Activated CD4-positive, CD25-positive, alpha-beta regulatory T cell (primary cell): ENCODE measurements around the gene SEC31A.
A peak's percentile ranks its signal among the peaks of the same experiment; 100 is the strongest.
"Not testable (repeated sequence)": the region's sequence is repeated elsewhere in the genome, so short reads cannot be mapped to it uniquely, and the experiment has no call there.

Experiments used
- DNase-seq, 4 experiments: peaks; one replicate each; lab custom pipeline; 2025; lab: John Stamatoyannopoulos, UW

Gene SEC31A

DNA sequence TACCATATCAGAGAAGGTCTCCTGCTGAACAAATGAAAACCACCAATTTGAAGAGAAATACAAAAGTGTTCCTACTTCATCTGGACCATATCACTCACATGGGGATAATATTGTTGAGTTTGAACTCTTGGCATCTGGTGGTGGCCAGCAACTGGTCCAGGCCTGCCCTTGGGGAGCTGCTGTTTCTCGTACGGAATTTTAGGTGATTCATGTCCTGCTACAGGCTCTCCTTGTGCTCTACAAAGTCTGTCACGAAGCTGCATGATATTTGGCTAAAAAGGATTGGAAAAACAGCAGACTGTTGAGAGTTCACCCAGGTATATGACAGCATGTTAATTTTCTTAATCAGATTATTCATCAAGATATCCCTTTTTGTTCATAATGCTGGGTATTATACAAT is 42.2 kb downstream of the SEC31A start:
- DNase-seq, result no peak

DNA sequence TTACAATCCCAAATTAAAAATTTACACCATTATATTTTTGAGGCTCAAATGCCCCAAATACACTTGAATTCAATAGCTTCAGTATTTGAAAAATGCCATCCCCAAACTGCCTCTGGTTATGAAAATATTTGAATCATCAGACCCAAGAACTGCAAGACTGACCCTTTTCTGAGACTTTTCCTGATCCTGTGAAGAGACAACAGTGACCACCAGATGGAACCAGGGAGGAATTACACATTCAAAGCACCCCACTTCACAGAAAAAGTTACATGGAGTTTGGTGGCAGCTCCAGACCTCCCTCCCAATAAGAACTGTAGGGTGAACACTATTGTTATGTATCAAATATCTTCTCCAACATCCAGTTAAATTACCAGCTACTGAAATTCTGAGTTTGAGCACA is 48.4 kb downstream of the SEC31A start:
- DNase-seq, result no peak

DNA sequence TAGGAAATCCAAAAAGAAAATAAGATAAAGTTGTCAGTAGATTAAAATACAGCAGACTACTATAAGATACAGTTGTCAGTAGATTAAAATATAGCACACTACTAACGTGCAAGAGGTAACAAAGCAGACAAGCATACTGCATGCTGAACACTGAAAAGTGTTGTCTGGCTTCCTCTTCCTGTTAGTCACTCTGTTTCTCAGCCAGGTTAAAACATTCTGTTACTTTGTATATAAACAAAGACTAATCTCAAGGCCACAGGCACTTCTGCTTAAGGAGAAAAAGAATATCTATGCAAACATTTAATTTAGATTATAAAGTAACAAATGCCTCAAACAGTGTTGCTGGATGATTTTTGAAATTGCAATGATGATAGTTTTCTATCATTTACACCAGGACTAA is 51.3 kb downstream of the SEC31A start:
- no peak for DNase-seq

GRCh38 chr4:82833696-82834313 is 57.1 kb downstream of the SEC31A start:
- no peak for DNase-seq

GRCh38 chr4:82833060-82833459 is 57.9 kb downstream of the SEC31A start:
- DNase-seq, result not testable (repeated sequence)

GRCh38 chr4:82825425-82825824 is 65.5 kb downstream of the SEC31A start:
- no peak for DNase-seq

GRCh38 chr4:82823062-82823461 is 67.9 kb downstream of the SEC31A start:
- no peak for DNase-seq

DNA sequence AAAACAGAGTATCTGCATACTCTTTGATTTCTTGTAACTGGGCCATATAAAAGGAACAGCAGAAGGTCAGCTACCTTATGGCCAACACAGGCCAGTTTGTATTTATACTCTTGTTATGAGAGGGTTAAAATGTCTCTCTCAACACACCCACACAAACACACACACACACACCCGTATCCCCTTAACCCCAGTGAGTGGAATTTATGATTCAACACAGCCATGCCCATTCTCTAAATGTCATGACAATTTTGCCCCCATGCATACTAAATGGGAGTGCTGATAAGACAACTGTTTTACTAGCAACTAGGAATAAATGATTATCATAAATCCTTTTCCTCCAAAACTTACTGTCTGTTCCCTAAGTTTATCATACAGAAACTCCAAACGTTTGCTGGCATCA is 70.3 kb downstream of the SEC31A start:
- DNase-seq, result no peak

GRCh38 chr4:82818664-82819662 is 72.0 kb downstream of the SEC31A start:
- no peak for DNase-seq

DNA sequence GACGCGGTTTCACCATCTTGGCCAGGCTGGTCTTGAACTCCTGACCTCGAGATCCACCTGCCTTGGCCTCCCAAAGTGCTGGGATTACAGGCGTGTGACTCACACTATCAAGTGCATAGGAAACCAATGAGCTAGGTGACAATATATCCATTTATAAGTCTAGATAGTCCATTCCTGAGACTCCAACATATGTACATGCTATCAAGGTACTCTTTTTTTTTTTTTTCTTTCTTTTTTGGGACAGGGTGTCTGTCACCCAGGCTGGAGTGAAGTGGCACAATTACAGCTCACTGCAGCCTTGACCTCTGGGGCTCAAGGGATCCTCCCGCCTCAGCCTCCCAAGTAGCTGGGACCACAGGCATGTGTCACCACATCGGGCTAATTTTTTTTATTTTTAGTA is 74.1 kb downstream of the SEC31A start:
- DNase-seq, result not testable (repeated sequence)

DNA sequence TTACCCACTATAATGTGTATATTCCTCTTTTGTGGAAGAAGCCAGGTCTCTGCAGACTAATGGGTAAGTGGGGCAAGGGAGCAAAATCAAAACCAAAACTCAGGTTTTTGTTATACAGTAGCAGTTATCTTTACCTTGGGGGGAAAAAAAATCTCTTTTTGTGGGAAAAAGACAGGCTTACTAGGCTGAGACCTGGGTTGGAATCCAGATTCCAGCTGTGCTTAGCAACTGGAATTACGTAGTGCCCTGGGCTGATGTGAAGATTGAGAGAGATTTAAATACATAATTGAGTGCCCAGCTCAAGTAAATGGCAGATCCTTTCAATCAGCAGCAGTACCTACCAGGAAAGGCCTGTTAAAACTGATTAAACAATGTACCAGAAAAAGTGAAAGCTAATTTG is 76.9 kb downstream of the SEC31A start:
- DNase-seq, result no peak

- DNase-seq, result no peak
Observed at GRCh38 chr4:82811838-82812341, 79.1 kb downstream of the SEC31A start.

DNA sequence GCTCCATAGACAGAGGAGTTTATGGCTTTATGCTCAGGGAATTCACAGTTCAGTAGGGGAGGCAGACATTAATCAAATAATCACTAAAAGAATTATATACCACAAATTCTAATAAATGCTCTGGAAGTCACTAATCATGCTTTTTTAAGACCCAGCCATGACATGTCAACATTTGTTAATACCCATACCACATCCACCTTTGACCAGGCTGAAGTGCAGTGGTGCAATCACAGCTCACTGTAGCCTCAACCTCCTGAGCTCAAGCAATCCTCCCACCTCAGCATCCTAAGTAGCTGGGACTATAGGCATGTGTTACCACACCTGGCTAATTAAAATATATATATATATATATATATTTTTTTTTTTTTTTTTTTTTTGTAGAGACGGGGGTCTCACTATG is 79.6 kb downstream of the SEC31A start:
- DNase-seq, result no peak

- DNase-seq, result no peak
Observed at GRCh38 chr4:82810176-82810575, 80.8 kb downstream of the SEC31A start.

DNA sequence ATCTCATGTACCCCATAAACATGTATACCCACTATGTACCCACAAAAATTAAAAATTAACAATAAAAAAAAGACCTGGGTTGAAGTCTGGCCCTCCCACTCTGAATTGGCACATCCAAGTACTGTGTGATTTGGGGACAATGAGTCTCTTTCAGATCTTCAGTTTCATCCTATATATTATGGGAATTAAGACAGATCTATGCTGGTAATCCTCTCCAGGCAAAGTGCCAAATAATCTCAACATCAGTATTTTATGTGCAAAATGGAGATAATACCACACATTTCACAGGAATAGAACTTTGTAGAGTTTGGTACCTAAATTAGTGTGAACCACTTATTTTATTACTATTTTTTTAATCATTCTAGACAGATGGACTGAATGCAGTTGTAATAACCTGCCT is 81.3 kb downstream of the SEC31A start:
- no peak for DNase-seq

- DNase-seq, result no peak
Observed at GRCh38 chr4:82803746-82804145, 87.2 kb downstream of the SEC31A start.

DNA sequence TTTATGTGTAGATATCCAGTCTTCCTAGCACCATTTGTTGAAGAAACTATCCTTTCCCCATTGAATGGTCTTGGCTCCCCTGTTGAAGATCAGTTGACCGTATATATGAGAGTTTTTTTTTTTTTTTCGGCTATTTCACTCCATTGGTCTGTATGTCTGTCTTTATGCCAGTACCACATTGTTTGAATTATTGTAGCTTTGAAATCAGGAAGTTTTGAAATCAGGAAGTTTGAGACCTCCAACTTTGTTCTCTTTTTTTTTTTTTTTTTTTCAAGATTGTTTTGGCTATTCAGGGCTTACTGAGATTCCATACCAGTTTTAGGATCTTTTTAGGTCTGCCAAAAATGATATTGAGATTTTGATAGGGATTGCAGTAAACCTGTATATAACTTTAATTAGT is 88.0 kb downstream of the SEC31A start:
- DNase-seq, result no peak

DNA sequence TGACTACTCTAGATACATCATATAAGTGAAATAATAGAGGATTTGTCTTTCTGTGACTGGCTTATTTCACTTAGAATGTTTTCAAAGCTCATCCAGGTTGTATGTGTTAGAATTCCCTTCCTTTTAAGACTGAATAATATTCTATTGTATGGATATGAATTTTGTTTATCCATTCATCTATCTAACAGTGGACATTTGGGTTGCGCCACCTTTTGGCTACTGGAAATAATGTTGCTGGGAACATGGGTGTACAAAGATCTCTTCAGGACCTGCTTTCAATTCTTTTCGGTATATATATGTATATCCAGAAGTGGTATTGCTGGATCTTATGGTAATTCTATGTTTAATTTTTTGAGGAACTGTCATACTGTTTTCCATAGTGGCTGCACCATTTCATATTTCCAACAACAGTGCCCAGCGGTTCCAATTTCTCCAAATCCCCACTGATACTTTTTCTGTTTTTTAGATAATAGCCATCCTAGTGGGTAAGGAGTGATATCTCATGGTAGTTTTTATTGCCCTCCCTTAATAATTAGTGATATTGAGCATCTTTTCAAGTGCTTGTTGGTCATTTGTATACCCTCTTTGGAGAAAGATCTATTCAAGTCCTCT is 88.9 kb downstream of the SEC31A start:
- no peak for DNase-seq

GRCh38 chr4:82799006-82799881 is 91.7 kb downstream of the SEC31A start:
- DNase-seq, result no peak

- DNase-seq, result peak in 1 of 4 experiments; percentile 2
Observed at GRCh38 chr4:82798168-82799005, 92.6 kb downstream of the SEC31A start, which contains the start of gene SCD5. Gene SCD5, minus strand, starts transcription at chr4:82798796. Its CDS starts 259 bp downstream, at chr4:82798537.
